Natural killer cell (primary cell): Measurements from ENCODE around the gene GPR52. TPM values are rescaled to one million over a fixed set of nuclear protein-coding genes. Genes with fewer than 3 reads are reported as not detected.

Source experiments
- ATAC-seq, 3 donors: fragments of 150-1000 bp in 2 of 3; fragments of 200-7000 bp in 1 of 3; cut with Tn5 transposase; 1 replicate in 1 of 3; 2 replicates in 2 of 3; pipeline ENCODE4 v1.10.0; 2021; ENCODE audit warnings: mild to moderate bottlenecking in 2 of 3, moderate library complexity in 2 of 3
- DNase-seq, 2 donors: peaks; one replicate each; pipeline versions ENCODE4 v3.0.0 to v3.0.0-alpha.2; 2013 to 2021; ENCODE audit warnings: mixed read lengths in 1 of 2
- H3K27ac ChIP-seq: one replicate; pipeline ENCODE4 v1.5.1; 2013; ENCODE audit warnings: mild to moderate bottlenecking, low read length
- H3K27me3 ChIP-seq: one replicate; pipeline ENCODE4 v1.6.1; 2013; ENCODE audit warnings: low read length; ENCODE audit not compliant: control insufficient read depth, insufficient read depth
- H3K36me3 ChIP-seq: one replicate; pipeline ENCODE4 v1.6.1; 2013; ENCODE audit warnings: low read length; ENCODE audit not compliant: control insufficient read depth, insufficient read depth
- H3K4me1 ChIP-seq: one replicate; pipeline ENCODE4 v1.6.1; 2013; ENCODE audit warnings: low read length; ENCODE audit not compliant: control insufficient read depth, insufficient read depth
- H3K4me3 ChIP-seq: one replicate; pipeline ENCODE4 v1.5.1; 2013; ENCODE audit warnings: low read length
- H3K9me3 ChIP-seq: one replicate; pipeline ENCODE4 v1.6.1; 2013; ENCODE audit warnings: low read length; ENCODE audit not compliant: control insufficient read depth, insufficient read depth
- H3K27ac Mint-ChIP-seq, 2 donors: one replicate each; pipeline ENCODE4 v1.8.0; 2022; ENCODE audit warnings: mild to moderate bottlenecking in 2 of 2, mixed read lengths in 2 of 2, moderate library complexity in 1 of 2
- H3K27me3 Mint-ChIP-seq, 2 donors: one replicate each; pipeline ENCODE4 v1.8.0; 2022; ENCODE audit warnings: low read depth in 2 of 2, mixed read lengths in 2 of 2
- H3K36me3 Mint-ChIP-seq: one replicate; pipeline ENCODE4 v1.8.0; 2022; ENCODE audit warnings: mixed read lengths
- H3K4me1 Mint-ChIP-seq, 2 donors: one replicate each; pipeline ENCODE4 v1.8.0; 2022; ENCODE audit warnings: mixed read lengths in 2 of 2
- H3K4me3 Mint-ChIP-seq: one replicate; pipeline ENCODE4 v1.8.0; 2022; ENCODE audit warnings: mild to moderate bottlenecking, moderate library complexity, mixed read lengths
- H3K9me3 Mint-ChIP-seq, 2 donors: one replicate each; pipeline ENCODE4 v1.8.0; 2022; ENCODE audit warnings: mixed read lengths in 2 of 2
- intact Hi-C: fragments of 100-400 bp; cut with micrococcal nuclease; formaldehyde crosslinking; loops from one replicate; pipeline ENCODE4 v1.14.2; 2022
- total RNA-seq, 4 donors: library from RNA; stranded (reverse); fragments of 120-200 nt in 1 of 4; gene quantifications; one replicate each; pipeline versions ENCODE4 v1.2.3 to v1.2.4, GENCODE V29; 2013 to 2022
- TF ChIP-seq, protein P1 (sequence below): fragments of 200-600 bp; IDR thresholded peaks from one replicate; pipeline ENCODE4 v1.8.0; 2022; ENCODE audit warnings: antibody characterized with exemption

The GPR52 gene
- total RNA-seq, 3 donors from 2014 or later (not counting 1 experiment from before 2014, with no cell fraction given) = 9.6 to 17.6 (median 14.1) TPM

DNA sequence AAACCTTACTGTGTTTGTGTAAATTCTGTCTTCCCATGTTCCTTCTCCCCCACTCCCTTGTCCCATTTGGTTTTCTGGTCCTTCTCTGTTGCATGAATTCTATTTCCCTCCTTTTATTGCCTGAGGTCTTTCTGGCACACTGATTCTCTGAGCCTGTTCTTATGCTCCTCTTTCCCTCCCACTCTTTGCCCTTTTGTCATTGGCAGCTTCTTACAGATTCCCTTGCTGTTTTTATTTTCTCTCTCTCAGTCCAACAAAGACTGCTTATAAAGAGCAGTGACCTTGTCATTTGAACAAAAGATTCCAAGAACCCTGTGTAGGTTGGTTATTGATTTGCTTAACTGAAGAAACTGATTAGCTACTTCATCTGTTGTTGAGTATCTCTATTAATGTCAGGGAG, 49.7 kb downstream of the GPR52 start:
- no peak overlapping the region for H3K4me3 ChIP-seq
- no peaks in the 10 kb centered on the region for H3K27me3 ChIP-seq
- ATAC-seq = no peak

More for the DNA sequence above, 49.7 kb downstream of the GPR52 start:
- intact Hi-C loops = no loop called here
- no peaks in the 10 kb centered on the region for H3K36me3 Mint-ChIP-seq
- TF ChIP-seq, protein P1, sequence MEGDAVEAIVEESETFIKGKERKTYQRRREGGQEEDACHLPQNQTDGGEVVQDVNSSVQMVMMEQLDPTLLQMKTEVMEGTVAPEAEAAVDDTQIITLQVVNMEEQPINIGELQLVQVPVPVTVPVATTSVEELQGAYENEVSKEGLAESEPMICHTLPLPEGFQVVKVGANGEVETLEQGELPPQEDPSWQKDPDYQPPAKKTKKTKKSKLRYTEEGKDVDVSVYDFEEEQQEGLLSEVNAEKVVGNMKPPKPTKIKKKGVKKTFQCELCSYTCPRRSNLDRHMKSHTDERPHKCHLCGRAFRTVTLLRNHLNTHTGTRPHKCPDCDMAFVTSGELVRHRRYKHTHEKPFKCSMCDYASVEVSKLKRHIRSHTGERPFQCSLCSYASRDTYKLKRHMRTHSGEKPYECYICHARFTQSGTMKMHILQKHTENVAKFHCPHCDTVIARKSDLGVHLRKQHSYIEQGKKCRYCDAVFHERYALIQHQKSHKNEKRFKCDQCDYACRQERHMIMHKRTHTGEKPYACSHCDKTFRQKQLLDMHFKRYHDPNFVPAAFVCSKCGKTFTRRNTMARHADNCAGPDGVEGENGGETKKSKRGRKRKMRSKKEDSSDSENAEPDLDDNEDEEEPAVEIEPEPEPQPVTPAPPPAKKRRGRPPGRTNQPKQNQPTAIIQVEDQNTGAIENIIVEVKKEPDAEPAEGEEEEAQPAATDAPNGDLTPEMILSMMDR = no peak
- H3K9me3 Mint-ChIP-seq = no peaks in the 10 kb centered on the region
- H3K4me3 Mint-ChIP-seq = no peak overlapping the region
- Histone ChIP-seq H3K36me3 (no peaks in the 10 kb centered on the region), H3K9me3 (no peaks in the 10 kb centered on the region), H3K4me1 (no peaks in the 10 kb centered on the region), H3K27ac (no peak overlapping the region)
- H3K4me1 Mint-ChIP-seq = peaks cover 17 to 19% of the 10 kb centered on the region in 2 donors
- no peak for DNase-seq
- no peak overlapping the region for H3K27ac Mint-ChIP-seq
- no peaks in the 10 kb centered on the region for H3K27me3 Mint-ChIP-seq
